GM19395 (cell line): ENCODE measurements around the gene CCDC146.
A peak's percentile ranks its signal among the peaks of the same experiment; 100 is the strongest.
"Not testable (repeated sequence)": the region's sequence is repeated elsewhere in the genome, so short reads cannot be mapped to it uniquely, and the experiment has no call there.

Experiments used
- ATAC-seq: cut with Tn5 transposase; IDR thresholded peaks from one replicate; pipeline ENCODE4 v1.9.1; 2021; ENCODE audit warnings: mild to moderate bottlenecking, moderate library complexity; ENCODE audit not compliant: unreplicated experiment

CCDC146 gene

GRCh38 chr7:77199013-77199966 is 76.9 kb downstream of the CCDC146 start, which contains the start of gene FGL2:
TSS of gene FGL2 (minus strand) at chr7:77199819. CDS start at chr7:77199793, 26 bp downstream.
- ATAC-seq: no peak

- ATAC-seq: no peak
Measured at GRCh38 chr7:77200542-77200941, 78.1 kb downstream of the CCDC146 start.

DNA sequence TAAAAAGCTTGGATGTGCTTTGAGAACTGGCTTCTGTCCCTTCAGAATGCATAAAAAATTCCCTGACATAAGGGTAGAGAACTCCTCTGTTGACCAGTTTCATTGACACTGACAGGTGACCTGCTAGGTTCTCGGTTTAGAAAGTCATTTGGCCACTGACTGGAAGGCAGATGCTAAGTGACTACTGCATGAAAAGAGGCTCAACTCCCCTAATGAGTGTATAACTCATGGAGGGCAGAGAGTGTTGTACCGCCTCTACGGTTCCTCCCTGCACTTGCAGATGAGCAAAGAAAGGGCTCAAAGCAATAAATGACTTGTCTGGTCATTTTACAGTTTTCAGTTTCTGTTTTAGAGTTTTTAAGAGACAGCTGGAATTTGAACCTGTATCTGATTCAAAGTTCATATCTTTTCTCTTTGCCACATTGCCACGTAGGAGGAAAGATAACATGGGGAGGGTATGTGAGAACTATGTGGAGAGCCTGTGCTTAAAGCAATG is 80.1 kb downstream of the CCDC146 start:
- peak; percentile 92 for ATAC-seq

GRCh38 chr7:77205706-77206105 is 83.3 kb downstream of the CCDC146 start:
- ATAC-seq: no peak

DNA sequence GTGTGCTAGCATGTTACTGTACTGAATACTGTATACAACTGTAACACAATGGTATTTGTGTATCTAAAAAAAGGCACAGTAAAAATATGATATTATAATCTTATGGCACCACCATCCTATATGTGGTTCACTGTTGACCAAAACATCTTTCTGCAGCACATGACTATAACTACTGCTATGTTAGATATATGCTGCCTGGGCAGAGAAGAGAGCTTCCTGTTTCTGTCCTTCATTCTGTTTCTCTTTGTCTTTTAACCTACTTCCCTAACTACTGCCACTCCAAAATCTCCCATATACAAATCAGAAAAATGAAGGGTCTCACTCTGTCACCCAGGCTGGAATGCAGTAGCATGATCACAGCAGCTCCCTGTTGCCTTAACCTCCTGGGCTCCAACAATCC is 86.0 kb downstream of the CCDC146 start:
- no peak for ATAC-seq

DNA sequence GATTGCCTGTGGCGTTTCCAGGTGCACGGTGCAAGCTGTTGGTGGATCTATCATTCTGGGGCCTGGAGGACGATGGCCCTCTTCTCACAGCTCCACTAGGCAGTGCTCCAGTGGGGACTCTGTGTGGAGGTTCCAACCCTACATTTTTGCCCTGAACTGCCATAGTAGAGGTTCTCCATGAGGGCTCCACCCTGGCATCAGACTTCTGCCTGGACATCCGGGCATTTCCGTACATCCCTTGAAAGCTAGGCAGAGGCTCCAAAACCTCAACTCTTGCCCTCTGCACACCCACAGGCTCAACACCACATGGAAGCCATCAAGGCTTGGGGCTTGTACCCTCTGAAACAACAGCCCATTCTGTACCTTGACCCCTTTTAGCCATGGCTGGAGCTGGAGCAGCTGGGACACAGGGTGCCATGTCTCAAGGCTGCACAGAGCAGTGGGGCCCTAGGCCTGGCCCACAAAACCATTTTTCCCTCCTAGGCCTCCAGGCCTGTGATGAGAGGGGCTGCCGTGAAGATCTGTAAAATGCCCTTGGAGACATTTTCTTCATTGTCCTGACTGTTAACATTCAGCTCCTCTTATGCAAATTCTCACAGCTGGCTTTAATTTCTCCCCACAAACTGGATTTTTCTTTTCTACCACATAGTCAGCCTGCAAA is 87.2 kb downstream of the CCDC146 start:
- no peak for ATAC-seq

DNA sequence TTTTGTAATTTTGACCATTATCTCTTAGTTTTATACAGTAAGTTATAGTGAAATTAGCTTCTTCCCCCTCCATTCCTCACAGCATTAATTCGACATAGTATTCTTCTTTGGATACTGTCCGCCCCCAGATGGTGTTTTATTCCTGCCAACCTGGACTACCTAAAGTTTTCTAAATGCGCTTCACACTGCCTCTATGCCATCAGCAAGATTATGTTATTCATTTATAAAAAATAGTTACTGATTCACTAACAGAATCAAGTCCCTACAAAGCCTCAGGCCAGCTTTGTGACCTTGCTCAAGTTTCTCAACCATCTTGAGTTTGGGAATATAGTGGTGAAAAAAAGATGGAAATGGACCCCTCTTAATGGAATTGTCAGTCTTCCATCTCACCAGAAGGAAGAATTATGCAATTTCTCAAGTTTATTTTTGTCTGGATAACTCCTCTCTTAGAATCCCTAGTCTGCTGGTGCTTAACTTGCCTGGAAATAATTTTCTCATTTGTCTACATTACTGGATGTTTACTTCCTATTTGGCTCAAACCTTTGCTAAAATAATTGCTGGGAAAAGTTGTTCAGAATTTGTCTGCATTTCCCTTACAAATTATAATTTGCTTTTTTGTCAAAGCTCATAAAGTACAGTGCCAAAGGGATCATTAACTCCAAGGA is 93.9 kb downstream of the CCDC146 start:
- ATAC-seq: no peak

- ATAC-seq: no peak
Measured at GRCh38 chr7:77217474-77218185, 95.2 kb downstream of the CCDC146 start.

- ATAC-seq: not testable (repeated sequence)
Measured at GRCh38 chr7:77219701-77220331, 97.4 kb downstream of the CCDC146 start.

GRCh38 chr7:77222065-77222464 is 99.7 kb downstream of the CCDC146 start:
- no peak for ATAC-seq

DNA sequence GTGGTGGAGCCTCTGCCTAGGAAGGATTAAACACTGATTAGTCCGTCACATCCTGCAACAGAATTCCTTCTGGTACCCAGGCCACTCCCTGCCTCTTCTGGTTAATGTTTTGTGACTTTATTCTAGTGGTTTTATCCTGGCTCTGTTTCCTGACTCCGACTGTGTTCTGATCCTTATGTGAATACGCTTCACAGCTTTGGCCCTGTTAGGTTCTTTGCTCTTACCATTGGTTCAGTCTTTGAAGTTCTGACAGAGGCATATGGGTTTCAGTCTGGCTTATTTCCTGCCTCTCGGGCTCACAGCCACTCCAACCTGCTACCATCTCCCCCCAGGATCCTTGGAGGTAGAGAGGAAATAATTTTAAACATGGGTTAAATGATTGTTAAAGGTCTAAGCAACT is 100.4 kb downstream of the CCDC146 start:
- no peak for ATAC-seq

GRCh38 chr7:77223261-77223660 is 100.8 kb downstream of the CCDC146 start:
- ATAC-seq: no peak

- no peak for ATAC-seq
Measured at GRCh38 chr7:77226357-77226839, 104.0 kb downstream of the CCDC146 start.

DNA sequence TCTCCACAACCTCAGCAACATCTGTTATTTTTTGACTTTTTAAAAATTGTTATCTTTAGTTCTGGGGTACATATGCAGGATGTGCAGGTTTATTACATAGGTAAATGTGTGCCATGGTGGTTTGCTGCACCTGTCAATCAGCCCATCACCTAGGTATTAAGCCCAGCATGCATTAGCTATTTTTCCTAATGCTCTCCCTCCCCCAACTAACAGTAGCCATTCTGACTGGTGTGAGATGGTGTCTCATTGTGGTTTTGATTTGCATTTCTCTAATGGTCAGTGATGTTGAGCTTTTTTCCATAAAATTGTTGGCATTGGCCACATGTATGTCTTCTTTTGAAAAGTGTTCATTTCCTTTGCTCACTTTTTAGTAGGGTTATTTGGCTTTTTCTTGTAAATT is 106.4 kb downstream of the CCDC146 start:
- not testable (repeated sequence) for ATAC-seq

GRCh38 chr7:77232467-77232866 is 110.1 kb downstream of the CCDC146 start:
- ATAC-seq: no peak

DNA sequence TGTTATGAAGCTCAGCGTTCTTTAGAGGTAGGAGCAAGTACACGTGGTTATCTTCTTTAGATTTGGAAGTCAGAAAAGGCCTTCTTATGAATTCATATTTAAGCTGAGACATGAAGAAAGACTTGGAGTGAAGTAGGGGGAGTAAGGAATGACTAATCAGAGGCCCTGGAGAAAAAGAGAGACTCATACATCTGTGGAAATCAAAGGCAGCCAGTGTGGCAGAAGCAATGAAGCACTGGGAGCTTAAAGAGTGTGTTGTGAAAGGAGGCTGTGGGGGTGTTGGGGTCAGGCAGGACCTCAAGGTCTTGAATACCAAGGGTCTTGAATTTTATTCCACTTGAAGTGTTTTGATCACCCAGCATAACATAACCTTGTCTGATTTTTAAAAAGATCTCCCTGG is 112.9 kb downstream of the CCDC146 start:
- no peak for ATAC-seq

DNA sequence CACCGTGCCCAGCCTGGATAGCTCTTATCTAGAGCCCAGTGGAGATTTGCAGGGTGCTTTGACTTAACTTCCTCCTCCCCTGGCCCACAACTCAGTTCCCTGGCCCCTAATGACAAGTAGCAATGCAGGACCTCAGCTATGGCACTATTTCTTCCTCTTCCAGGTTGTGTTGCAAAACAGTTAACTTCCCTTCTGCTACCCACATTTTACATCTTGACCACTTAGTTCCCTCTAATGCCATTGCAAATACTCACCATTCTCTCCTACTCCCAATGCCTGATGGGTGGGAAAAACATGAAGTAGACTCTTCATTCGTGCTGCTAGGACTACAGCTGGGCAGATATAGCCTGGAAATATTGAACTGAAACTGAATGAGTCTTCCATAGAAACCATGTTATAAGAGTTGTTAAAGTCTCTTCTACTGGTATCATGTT is 116.3 kb downstream of the CCDC146 start:
- ATAC-seq: no peak

DNA sequence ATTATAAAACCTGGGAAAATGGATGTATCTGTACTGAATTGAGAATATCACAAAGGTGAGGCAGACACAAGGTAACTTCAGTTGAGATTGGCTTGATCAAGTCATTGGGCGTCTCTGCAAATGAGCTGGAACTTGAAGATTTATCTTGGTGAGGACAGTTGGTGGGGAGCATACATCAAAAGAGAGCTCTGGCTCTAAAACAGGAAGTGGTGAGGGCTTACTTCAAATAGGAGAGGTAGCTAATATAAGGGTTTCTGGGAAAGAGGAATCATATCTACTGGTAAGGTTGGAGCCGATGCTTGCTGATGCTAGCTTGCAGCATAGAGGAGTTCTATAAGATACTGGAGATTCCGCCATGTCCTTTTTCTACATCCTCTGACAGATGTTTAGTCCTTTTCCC is 117.1 kb downstream of the CCDC146 start:
- no peak for ATAC-seq

GRCh38 chr7:77242068-77242467 is 119.7 kb downstream of the CCDC146 start:
- no peak for ATAC-seq

GRCh38 chr7:77242554-77242953 is 120.1 kb downstream of the CCDC146 start:
- ATAC-seq: no peak
